SH-SY5Y (cell line): ENCODE results near the gene FAM221A.

Source experiments
- GATA2 ChIP-seq: IDR thresholded peaks from 2 replicates; pipeline ENCODE4 v1.6.1; 2011; ENCODE audit warnings: mild to moderate bottlenecking, low read depth, low read length
- GATA3 ChIP-seq: IDR thresholded peaks from 2 replicates; pipeline ENCODE4 v1.6.1; 2011; ENCODE audit warnings: low read depth, mild to moderate bottlenecking, low read length, moderate library complexity

GRCh38 chr7:23687011-23687410 lies 7.0 kb downstream of the FAM221A start:
- TF ChIP-seq GATA3 (no peak), GATA2 (no peak)
